SKM-1 (cell line): ENCODE measurements around the gene ZFHX3.

Experiments
- DNase-seq: peaks from one replicate; lab custom pipeline; 2025; ENCODE audit not compliant: unreplicated experiment; lab: John Stamatoyannopoulos, UW

Gene ZFHX3

GRCh38 chr16:72769876-72770275 is 278.1 kb downstream of the ZFHX3 start:
- no peak for DNase-seq

GRCh38 chr16:72768591-72768990 is 279.3 kb downstream of the ZFHX3 start:
- no peak for DNase-seq

- DNase-seq: no peak
These were observed 281.4 kb downstream of the ZFHX3 start for GRCh38 chr16:72766506-72766905.

- no peak for DNase-seq
These were observed 283.8 kb downstream of the ZFHX3 start for GRCh38 chr16:72764015-72764654.

GRCh38 chr16:72760581-72760980 is 287.3 kb downstream of the ZFHX3 start:
- no peak for DNase-seq

- DNase-seq: no peak
These were observed 294.0 kb downstream of the ZFHX3 start for GRCh38 chr16:72753881-72754280.

GRCh38 chr16:72752004-72752695 is 295.8 kb downstream of the ZFHX3 start:
- no peak for DNase-seq

GRCh38 chr16:72751076-72751475 is 296.9 kb downstream of the ZFHX3 start:
- no peak for DNase-seq

- DNase-seq: no peak
These were observed 298.8 kb downstream of the ZFHX3 start for GRCh38 chr16:72749091-72749490.

GRCh38 chr16:72744076-72744793 is 303.7 kb downstream of the ZFHX3 start:
- DNase-seq: no peak

GRCh38 chr16:72743011-72743761 is 304.7 kb downstream of the ZFHX3 start:
- DNase-seq: no peak

- no peak for DNase-seq
These were observed 307.6 kb downstream of the ZFHX3 start for GRCh38 chr16:72740347-72740746.

- no peak for DNase-seq
These were observed 308.4 kb downstream of the ZFHX3 start for GRCh38 chr16:72739577-72739976.

GRCh38 chr16:72736074-72736473 is 311.9 kb downstream of the ZFHX3 start:
- DNase-seq: no peak
